ENCODE results near the gene POLA2.
"Not testable (repeated sequence)": the region's sequence is repeated elsewhere in the genome, so short reads cannot be mapped to it uniquely, and the experiment has no call there.

The POLA2 gene

DNA sequence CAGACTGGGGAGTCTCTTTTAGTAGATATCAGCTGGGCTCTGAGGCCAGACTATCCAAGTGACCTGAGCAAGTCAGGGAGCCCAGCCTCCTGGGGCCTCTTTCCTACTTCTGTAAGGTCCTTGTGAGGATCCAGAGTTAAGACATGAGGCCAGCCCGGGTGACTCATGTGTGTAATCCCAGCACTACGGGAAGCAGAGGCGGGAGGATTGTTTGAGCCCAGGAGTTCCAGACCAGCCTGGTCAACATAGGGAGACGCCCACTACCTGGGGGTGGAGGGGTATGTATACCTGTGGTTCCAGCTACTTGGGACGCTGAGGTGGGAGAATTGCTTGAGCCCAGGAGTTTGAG lies 36.9 kb upstream of the POLA2 start:
- H3K27me3 ChIP-seq (ENCODE audit: control insufficient read depth, insufficient read depth, low read length) = no peaks in the 10 kb centered on the region
- H3K36me3 ChIP-seq (ENCODE audit: control insufficient read depth, insufficient read depth, low read length) = no peaks in the 10 kb centered on the region
- H3K4me3 ChIP-seq (ENCODE audit: low read length) = peak overlapping the region; percentile 64
- no peaks in the 10 kb centered on the region for H3K4me1 ChIP-seq (ENCODE audit: control insufficient read depth, insufficient read depth, low read length)
- H3K27ac ChIP-seq (ENCODE audit: low read depth, low read length) = peak overlapping the region; percentile 4
- H3K9ac ChIP-seq (ENCODE audit: low read length) = no peak overlapping the region

DNA sequence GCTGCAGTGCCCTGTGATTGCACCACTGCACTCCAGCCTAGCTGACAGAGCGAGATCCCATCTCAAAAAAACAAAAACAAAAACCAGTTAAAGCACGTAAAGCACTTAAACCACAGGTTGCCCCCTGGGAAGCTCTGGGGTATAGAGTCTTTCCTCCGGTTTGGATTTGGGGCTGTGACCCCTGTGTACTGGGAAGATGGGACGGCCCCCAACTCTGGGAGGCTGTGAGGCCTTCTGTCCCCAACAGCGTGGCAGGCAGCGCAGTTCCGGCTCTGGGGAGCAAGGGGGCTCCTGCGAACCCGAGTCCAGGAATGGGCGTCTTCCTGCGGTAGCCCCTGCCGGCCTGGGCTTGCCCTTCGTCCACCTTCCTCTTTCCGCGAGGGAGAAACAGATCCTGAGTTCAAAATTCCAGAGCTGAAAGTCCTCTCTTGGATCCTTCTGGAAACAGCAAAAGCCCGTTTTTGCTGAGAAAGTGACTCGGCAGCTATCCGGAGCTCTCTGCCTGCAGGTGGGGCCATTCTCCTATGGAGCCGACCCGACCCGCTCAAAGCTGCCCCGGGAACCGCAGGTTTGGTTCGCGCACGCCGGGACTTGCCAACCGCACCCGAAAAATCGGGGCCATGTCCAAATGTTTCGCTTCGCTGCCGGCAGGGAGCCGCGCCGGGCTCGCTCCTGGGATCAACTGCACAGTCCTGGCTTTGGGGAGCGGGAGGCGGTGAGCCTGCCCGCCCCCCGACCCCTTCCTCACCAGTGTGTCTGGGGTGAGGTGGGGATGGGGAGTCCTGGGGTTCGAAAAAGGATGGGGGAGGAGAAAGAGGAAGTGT lies 36.3 kb upstream of the POLA2 start:
- Histone ChIP-seq H3K9ac (ENCODE audit: low read length) (no peak overlapping the region), H3K4me3 (ENCODE audit: low read length) (peak overlapping the region; percentile 64), H3K4me1 (ENCODE audit: control insufficient read depth, insufficient read depth, low read length) (no peaks in the 10 kb centered on the region), H3K27ac (ENCODE audit: low read depth, low read length) (peak overlapping the region; percentile 20), H3K27me3 (ENCODE audit: control insufficient read depth, insufficient read depth, low read length) (no peaks in the 10 kb centered on the region), H3K36me3 (ENCODE audit: control insufficient read depth, insufficient read depth, low read length) (no peaks in the 10 kb centered on the region)

DNA sequence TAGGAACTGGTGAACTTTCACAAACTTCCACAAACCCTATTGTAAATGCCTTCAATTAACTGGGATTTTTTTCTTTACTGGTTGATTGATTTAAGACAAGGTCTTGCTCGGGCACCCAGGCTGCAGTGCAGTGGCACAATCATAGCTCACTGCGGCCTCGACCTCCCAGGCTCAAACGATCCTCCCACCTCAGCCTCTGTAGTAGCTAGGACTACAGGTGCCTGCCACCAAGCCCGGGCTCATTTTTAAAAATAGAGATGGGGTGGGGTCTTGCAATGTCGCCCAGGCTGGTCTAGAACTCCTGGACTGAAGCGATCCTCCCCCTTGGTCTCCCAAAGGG lies 35.7 kb upstream of the POLA2 start:
- peak overlapping the region; percentile 20 for H3K27ac ChIP-seq (ENCODE audit: low read depth, low read length)

DNA sequence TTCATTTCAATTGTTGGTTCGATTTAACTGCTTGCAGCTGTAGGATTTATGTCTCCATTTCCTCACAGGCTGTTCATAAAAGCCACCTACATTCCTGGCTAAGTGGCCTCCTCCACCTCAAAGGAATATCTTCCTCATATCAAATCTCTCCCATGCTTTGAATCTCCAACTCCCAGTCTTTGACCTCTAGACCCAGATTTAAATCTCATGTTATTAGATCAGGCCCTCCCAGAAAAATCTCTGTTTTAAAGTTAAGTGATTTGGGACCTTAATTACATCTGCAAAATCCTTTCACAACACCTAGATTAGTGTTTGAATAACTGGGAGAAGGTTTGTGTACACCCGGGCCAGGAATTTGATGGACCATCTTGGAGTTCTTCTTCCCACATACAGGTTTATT lies 33.9 kb upstream of the POLA2 start:
- Histone ChIP-seq H3K9ac (ENCODE audit: low read length) (no peak overlapping the region), H3K27ac (ENCODE audit: low read depth, low read length) (no peak overlapping the region), H3K4me1 (ENCODE audit: control insufficient read depth, insufficient read depth, low read length) (no peaks in the 10 kb centered on the region), H3K4me3 (ENCODE audit: low read length) (no peak overlapping the region), H3K27me3 (ENCODE audit: control insufficient read depth, insufficient read depth, low read length) (no peaks in the 10 kb centered on the region), H3K36me3 (ENCODE audit: control insufficient read depth, insufficient read depth, low read length) (no peaks in the 10 kb centered on the region)

More for the DNA sequence above, 35.7 kb upstream of the POLA2 start:
- Histone ChIP-seq H3K9ac (ENCODE audit: low read length) (no peak overlapping the region), H3K27me3 (ENCODE audit: control insufficient read depth, insufficient read depth, low read length) (no peaks in the 10 kb centered on the region), H3K4me1 (ENCODE audit: control insufficient read depth, insufficient read depth, low read length) (no peaks in the 10 kb centered on the region), H3K36me3 (ENCODE audit: control insufficient read depth, insufficient read depth, low read length) (no peaks in the 10 kb centered on the region), H3K4me3 (ENCODE audit: low read length) (peak overlapping the region; percentile 64)

DNA sequence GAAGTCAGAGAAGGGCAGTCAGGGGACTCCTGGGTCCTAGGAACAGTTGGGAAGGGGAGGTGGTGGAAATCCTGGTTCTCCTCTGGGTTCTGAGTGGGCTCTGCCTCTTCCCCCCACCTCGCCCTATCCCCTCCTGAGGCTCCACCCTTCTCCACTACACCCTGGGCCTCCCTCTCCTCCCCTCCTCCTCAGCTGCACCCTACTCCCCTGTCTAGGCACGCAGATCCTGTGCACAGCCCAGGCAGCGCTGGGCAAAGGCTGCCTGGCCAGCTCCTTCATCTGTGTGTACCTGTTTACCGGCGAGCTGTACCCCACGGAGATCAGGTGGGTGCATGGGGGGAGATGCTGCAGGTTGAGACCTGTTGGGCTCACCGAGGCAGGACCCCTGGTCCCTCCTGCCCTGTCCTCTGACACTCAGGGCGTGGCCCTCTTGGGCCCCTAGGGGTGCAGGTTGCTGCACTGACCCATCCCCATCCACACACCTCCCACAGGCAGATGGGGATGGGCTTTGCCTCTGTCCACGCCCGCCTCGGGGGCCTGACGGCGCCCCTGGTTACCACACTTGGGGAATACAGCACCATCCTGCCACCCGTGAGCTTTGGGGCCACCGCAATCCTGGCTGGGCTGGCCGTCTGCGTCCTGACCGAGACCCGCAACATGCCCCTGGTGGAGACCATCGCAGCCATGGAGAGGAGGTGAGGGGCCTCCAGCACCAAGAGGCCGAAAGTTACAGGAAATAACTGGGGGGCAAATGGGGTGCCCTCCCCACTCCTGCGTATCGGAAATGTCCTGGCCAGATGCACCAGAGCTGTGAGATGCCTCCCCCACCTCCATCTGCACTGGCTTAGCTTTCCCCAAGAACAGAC lies 25.3 kb upstream of the POLA2 start:
- Histone ChIP-seq H3K4me3 (ENCODE audit: low read length) (no peak overlapping the region), H3K27ac (ENCODE audit: low read depth, low read length) (no peak overlapping the region), H3K9ac (ENCODE audit: low read length) (no peak overlapping the region), H3K27me3 (ENCODE audit: control insufficient read depth, insufficient read depth, low read length) (no peaks in the 10 kb centered on the region), H3K36me3 (ENCODE audit: control insufficient read depth, insufficient read depth, low read length) (no peaks in the 10 kb centered on the region), H3K4me1 (ENCODE audit: control insufficient read depth, insufficient read depth, low read length) (no peaks in the 10 kb centered on the region)

DNA sequence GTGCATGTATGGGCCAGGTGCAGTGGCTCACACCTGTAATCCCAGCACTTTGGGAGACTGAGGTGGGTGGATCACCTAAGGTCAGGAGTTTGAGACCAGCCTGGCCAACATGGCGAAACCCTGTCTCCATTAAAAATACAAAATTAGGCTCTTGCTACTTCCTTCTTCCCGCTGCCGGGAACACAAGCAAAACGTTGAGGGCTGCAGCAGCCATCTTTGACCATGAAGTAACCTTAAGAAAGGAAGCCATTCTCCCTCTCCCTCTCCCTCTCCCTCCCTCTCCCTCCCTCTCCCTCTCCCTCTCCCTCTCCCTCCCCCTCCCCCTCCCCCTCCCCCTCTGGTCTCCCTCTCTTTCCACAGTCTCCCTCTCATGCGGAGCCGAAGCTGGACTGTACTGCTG lies 23.5 kb upstream of the POLA2 start:
- not testable (repeated sequence) for H3K4me3 ChIP-seq (ENCODE audit: low read length); H3K36me3 ChIP-seq (ENCODE audit: control insufficient read depth, insufficient read depth, low read length); H3K4me1 ChIP-seq (ENCODE audit: control insufficient read depth, insufficient read depth, low read length); H3K27ac ChIP-seq (ENCODE audit: low read depth, low read length); H3K27me3 ChIP-seq (ENCODE audit: control insufficient read depth, insufficient read depth, low read length); H3K9ac ChIP-seq (ENCODE audit: low read length)

DNA sequence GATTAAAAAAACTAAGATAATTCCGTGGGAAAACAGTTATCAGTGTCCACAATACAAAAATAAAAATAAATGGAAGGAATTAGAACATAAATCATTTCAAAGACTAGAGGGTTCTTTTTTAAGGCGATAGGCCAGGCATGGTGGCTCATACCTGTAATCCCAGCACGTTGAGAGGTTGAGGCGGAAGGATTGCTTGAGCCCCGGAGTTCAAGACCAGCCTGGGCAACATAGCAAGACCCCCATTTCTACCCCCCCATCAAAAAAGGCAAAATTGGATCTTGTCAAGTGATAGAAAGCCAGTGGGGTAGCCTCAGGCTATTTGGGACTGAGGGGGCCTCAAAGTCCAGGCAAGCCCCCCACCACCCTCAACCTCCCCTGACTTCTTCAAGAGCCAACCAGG lies 20.6 kb upstream of the POLA2 start:
- H3K9ac ChIP-seq (ENCODE audit: low read length) = no peak overlapping the region
- H3K27me3 ChIP-seq (ENCODE audit: control insufficient read depth, insufficient read depth, low read length) = no peaks in the 10 kb centered on the region
- no peak overlapping the region for H3K27ac ChIP-seq (ENCODE audit: low read depth, low read length)

DNA sequence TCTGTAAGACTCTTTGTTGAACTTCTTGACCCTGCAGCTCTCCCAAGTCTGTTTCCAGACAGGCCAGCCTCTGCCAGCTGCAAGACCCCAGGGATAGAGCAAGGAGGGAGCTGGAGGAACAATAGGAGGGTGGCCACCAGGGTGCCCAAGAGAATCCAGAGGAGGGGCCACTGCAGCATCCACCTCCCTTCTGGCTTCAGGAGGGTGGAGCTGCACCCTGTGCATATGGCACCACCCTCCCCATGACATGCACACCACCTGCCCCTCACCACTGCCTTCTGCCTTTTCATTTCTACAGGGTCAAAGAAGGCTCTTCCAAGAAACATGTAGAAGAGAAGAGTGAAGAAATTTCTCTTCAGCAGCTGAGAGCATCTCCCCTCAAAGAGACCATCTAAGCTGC lies 20.1 kb upstream of the POLA2 start:
- H3K4me3 ChIP-seq (ENCODE audit: low read length) = no peak overlapping the region
- no peaks in the 10 kb centered on the region for H3K36me3 ChIP-seq (ENCODE audit: control insufficient read depth, insufficient read depth, low read length)
- H3K27ac ChIP-seq (ENCODE audit: low read depth, low read length) = no peak overlapping the region
- H3K27me3 ChIP-seq (ENCODE audit: control insufficient read depth, insufficient read depth, low read length) = no peaks in the 10 kb centered on the region
- no peak overlapping the region for H3K9ac ChIP-seq (ENCODE audit: low read length)
- no peaks in the 10 kb centered on the region for H3K4me1 ChIP-seq (ENCODE audit: control insufficient read depth, insufficient read depth, low read length)

More for the DNA sequence above, 20.6 kb upstream of the POLA2 start:
- Histone ChIP-seq H3K4me3 (ENCODE audit: low read length) (no peak overlapping the region), H3K36me3 (ENCODE audit: control insufficient read depth, insufficient read depth, low read length) (no peaks in the 10 kb centered on the region), H3K4me1 (ENCODE audit: control insufficient read depth, insufficient read depth, low read length) (no peaks in the 10 kb centered on the region)

DNA sequence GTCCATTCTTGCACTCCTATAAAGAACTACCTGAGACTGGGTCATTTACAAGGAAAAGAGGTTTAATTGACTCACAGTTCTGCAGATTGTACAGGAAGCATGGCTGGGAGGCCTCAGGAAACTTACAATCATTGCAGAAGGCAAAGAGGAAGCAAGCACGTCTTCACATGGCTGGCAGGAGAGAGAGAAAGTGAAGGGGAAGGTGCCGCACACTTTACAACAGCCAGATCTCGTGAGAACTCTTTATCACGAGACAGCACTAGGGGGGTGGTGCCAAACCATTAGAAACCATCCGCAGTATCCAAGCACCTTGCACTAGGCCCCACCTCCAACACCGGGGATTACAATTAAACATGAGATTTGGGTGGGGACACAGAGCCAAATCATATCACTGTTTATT lies 19.4 kb upstream of the POLA2 start:
- H3K4me3 ChIP-seq (ENCODE audit: low read length) = no peak overlapping the region
- no peaks in the 10 kb centered on the region for H3K36me3 ChIP-seq (ENCODE audit: control insufficient read depth, insufficient read depth, low read length)
- no peaks in the 10 kb centered on the region for H3K4me1 ChIP-seq (ENCODE audit: control insufficient read depth, insufficient read depth, low read length)
- H3K9ac ChIP-seq (ENCODE audit: low read length) = no peak overlapping the region
- H3K27ac ChIP-seq (ENCODE audit: low read depth, low read length) = no peak overlapping the region
- no peaks in the 10 kb centered on the region for H3K27me3 ChIP-seq (ENCODE audit: control insufficient read depth, insufficient read depth, low read length)

DNA sequence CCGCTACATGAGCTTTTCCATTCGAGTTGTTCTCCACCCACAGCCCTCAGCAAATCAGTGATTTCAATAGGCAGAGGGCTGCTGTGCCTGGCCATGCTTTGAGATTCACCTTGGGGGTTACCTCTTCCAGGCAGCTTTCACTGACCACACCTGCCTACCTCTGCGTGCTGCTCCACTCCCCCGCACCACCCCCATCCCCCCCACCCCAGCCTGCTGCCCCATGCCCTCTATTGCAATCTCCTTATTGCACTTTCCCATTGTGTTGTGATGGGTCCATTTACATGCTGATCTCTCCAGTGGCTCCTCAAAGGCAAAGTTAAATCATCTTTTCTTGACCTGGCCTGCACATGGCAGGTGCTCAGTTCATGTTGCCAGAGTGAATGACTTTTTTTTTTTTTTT lies 18.0 kb upstream of the POLA2 start:
- no peak overlapping the region for H3K4me3 ChIP-seq (ENCODE audit: low read length)
- no peaks in the 10 kb centered on the region for H3K4me1 ChIP-seq (ENCODE audit: control insufficient read depth, insufficient read depth, low read length)
- no peaks in the 10 kb centered on the region for H3K36me3 ChIP-seq (ENCODE audit: control insufficient read depth, insufficient read depth, low read length)
- H3K27me3 ChIP-seq (ENCODE audit: control insufficient read depth, insufficient read depth, low read length) = no peaks in the 10 kb centered on the region
- no peak overlapping the region for H3K27ac ChIP-seq (ENCODE audit: low read depth, low read length)
- H3K9ac ChIP-seq (ENCODE audit: low read length) = no peak overlapping the region

DNA sequence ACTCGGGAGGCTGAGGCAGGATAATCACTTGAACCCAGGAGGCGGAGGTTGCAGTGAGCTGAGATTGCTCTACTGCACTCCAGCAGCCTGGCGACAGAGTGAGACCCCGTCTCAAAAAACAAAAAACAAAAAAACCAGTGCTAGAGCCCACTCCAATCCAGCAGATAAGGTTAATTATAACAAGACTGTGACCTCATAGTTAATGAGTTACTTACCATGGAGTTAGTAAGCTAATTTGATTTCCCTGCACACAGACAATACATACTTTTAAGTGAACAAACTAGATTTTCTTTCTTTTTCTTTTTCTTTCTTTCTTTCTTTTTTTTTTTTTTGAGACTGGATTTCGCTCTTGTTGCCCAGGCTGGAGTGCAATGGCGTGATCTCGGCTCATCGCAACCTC lies 16.7 kb upstream of the POLA2 start:
- not testable (repeated sequence) for H3K4me1 ChIP-seq (ENCODE audit: control insufficient read depth, insufficient read depth, low read length); H3K27ac ChIP-seq (ENCODE audit: low read depth, low read length); H3K4me3 ChIP-seq (ENCODE audit: low read length); H3K36me3 ChIP-seq (ENCODE audit: control insufficient read depth, insufficient read depth, low read length); H3K9ac ChIP-seq (ENCODE audit: low read length); H3K27me3 ChIP-seq (ENCODE audit: control insufficient read depth, insufficient read depth, low read length)

DNA sequence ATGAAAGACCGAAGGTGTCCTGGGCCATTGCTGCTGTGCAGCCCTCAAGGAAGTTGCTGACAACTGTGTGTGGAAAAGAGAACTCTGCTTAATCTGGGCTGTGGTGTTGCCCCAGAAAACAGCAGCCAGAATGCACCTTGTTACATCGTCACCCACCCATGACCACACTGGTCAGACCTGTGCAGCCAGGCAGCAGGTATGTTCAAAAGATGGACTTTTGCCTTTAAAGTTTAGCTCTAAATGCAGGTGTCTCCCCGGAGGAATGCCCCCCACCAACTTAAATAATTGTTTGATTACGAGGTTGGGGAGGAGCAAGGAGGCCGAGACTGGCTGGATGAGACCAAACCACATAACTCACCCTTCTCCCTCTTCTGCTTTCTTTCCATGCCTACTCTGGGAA lies 15.3 kb upstream of the POLA2 start:
- no peaks in the 10 kb centered on the region for H3K4me1 ChIP-seq (ENCODE audit: control insufficient read depth, insufficient read depth, low read length)
- no peak overlapping the region for H3K4me3 ChIP-seq (ENCODE audit: low read length)
- no peak overlapping the region for H3K9ac ChIP-seq (ENCODE audit: low read length)
- no peaks in the 10 kb centered on the region for H3K36me3 ChIP-seq (ENCODE audit: control insufficient read depth, insufficient read depth, low read length)
- H3K27me3 ChIP-seq (ENCODE audit: control insufficient read depth, insufficient read depth, low read length) = no peaks in the 10 kb centered on the region
- no peak overlapping the region for H3K27ac ChIP-seq (ENCODE audit: low read depth, low read length)

All from rectal smooth muscle tissue (tissue), 1 donor.